Thyroid gland (tissue), 4 donors: ENCODE measurements around the gene TUFT1.

Experiments used
- CTCF ChIP-seq, 6 experiments: fragments of 200-600 bp in 3 of 6; fragments of 450-650 bp in 3 of 6; sonication (generic) in 3 of 6; IDR thresholded peaks; one replicate each; pipeline ENCODE4 v1.5.1; 2016 to 2019; ENCODE audit warnings: antibody characterized with exemption in 6 of 6, mild to moderate bottlenecking in 2 of 6, inconsistent platforms in 1 of 6, moderate library complexity in 1 of 6
- POLR2A ChIP-seq, 2 donors: fragments of 450-650 bp; IDR thresholded peaks; one replicate each; pipeline ENCODE4 v1.6.1; 2017; ENCODE audit warnings: antibody characterized with exemption in 2 of 2, mild to moderate bottlenecking in 2 of 2, moderate library complexity in 1 of 2

GRCh38 chr1:151535326-151536271 lies 4.5 kb upstream of the TUFT1 start:
- TF ChIP-seq CTCF (IDR thresholded peaks at IDR 0.05) (no peak), POLR2A (IDR thresholded peaks at IDR 0.05) (no peak)
